ENCODE results near the gene GABBR2.

The GABBR2 gene

DNA sequence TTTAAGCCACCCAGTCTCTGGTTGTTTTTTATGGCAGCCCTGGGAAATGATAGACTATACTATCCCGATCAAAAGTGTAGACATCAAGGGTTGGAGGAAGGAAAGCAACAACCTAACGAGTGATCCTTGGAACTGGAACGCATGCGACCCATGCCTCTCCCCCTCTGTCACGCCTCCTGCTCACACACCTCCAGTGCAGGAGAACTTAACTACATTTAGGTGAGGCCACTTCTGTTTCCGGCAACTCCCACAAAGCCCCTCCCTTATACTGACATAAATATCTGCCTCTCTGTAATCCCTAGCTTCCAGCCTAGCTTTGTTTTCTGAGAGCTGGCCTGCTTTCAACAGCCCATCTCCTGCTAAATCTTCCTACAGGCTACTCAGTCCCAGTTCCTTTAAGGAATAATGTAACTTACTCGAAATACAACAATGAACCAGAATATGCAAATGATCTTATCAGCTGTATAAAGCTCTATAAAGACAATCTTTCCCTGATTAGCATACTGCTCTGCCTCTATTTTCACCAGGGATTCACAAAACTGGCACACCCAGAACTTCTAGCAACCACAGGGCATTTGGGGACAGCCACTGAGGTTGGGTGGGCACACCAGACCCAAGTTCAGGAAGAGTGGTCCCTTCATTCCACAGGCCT, 73.9 kb downstream of the GABBR2 start:
- DNase-seq (ENCODE audit: low read depth in 1 of 2, low spot score in 1 of 2), result no peak
- TF ChIP-seq JUND (IDR thresholded peaks at IDR 0.05; ENCODE audit: low read depth), result no peak
- in situ Hi-C loops (cut with HindIII; ENCODE audit: low pct_unique_long_range_greater_than_20kb, low sequenced_read_pairs), result no loop called here

DNA sequence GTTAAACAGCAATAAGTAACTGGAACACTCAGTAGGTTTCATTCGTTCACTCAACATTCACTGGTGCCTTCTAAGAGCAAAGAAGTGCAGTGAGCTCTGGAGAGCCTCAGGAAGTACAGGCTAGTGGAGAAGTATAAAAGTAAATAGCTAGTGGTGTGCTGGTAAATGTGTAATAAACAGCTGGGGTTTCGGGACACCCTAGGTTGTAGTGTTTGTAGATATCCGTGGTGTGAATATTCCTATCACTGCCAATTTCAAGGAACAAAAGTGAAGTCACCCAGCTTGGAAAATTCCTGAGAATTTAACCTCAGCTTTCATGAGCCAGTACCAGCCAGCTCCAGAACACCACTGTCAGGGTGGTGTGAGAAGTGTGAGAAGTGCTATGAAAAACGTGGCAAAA, 75.9 kb downstream of the GABBR2 start:
- no peak for DNase-seq (ENCODE audit: low read depth in 1 of 2, low spot score in 1 of 2)
- TF ChIP-seq JUND (IDR thresholded peaks at IDR 0.05; ENCODE audit: low read depth), result no peak
- in situ Hi-C loops (cut with HindIII; ENCODE audit: low pct_unique_long_range_greater_than_20kb, low sequenced_read_pairs), result no loop called here

GRCh38 chr9:98627296-98627695, 81.4 kb downstream of the GABBR2 start:
- no peak for TF ChIP-seq JUND (IDR thresholded peaks at IDR 0.05; ENCODE audit: low read depth)
- no peak for DNase-seq (ENCODE audit: low read depth in 1 of 2, low spot score in 1 of 2)
- in situ Hi-C loops (cut with HindIII; ENCODE audit: low pct_unique_long_range_greater_than_20kb, low sequenced_read_pairs), result no loop called here

- in situ Hi-C loops (cut with HindIII; ENCODE audit: low pct_unique_long_range_greater_than_20kb, low sequenced_read_pairs), result no loop called here
- no peak for DNase-seq (ENCODE audit: low read depth in 1 of 2, low spot score in 1 of 2)
- no peak for TF ChIP-seq JUND (IDR thresholded peaks at IDR 0.05; ENCODE audit: low read depth)
Measured at GRCh38 chr9:98625728-98626127, 83.0 kb downstream of the GABBR2 start.

DNA sequence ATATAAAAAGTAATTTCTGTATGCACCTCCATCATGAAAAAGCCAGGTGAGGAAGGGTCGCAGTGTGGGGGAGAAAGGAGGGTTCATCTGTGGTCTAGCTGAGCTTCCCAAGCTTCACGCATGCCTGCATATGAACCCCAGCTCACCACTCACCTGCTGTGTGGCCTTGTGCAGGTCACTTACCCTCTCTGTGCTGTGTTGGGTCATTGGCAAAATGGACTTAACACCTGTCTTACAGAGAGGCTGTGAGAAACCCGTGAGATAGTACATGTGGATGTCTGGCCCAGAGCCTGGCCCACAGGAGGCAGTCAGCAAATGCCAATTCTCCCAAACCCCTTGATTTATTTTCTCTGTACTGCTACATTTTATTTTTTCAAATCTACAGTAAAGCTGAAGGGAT, 88.9 kb downstream of the GABBR2 start:
- in situ Hi-C loops (cut with HindIII; ENCODE audit: low pct_unique_long_range_greater_than_20kb, low sequenced_read_pairs), result no loop called here
- TF ChIP-seq JUND (IDR thresholded peaks at IDR 0.05; ENCODE audit: low read depth), result no peak
- no peak for DNase-seq (ENCODE audit: low read depth in 1 of 2, low spot score in 1 of 2)

GRCh38 chr9:98615633-98616032, 93.1 kb downstream of the GABBR2 start:
- DNase-seq (ENCODE audit: low read depth in 1 of 2, low spot score in 1 of 2), result no peak
- in situ Hi-C loops (cut with HindIII; ENCODE audit: low pct_unique_long_range_greater_than_20kb, low sequenced_read_pairs), result no loop called here
- no peak for TF ChIP-seq JUND (IDR thresholded peaks at IDR 0.05; ENCODE audit: low read depth)

- in situ Hi-C loops (cut with HindIII; ENCODE audit: low pct_unique_long_range_greater_than_20kb, low sequenced_read_pairs), result no loop called here
- no peak for DNase-seq (ENCODE audit: low read depth in 1 of 2, low spot score in 1 of 2)
- TF ChIP-seq JUND (IDR thresholded peaks at IDR 0.05; ENCODE audit: low read depth), result no peak
Measured at GRCh38 chr9:98614941-98615340, 93.8 kb downstream of the GABBR2 start.

DNA sequence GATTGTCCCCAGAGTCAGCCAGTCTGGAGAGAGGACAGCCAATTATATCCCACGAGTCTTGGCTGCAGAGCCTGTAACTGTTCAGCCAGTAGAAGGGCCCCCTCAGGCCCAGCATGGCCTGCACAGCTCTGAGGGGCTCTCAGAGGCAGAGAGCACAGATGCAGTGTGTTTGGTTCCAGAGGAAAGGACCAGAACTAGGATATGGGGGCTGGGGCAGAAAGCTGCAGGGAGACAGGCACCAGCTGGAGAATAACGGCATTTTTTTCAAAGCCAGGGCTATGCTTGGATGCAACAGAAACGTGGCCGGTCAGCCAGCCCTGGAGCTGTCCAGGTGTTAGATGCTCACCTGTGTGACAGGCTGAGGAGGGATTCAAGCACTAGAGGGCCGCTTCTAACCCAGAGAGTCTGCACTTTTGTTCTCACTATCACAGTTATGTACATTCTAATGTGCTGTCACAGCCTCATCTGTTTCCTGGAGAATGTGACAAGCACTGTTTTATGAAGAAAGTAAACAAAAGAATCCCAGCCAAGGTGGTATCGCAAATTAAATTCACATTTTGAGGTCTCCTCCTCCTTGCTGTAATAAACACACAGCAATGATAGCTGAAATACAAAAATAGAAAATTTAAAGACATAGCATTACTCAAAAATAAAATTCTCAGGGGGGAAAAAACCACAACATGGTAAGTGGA, 96.5 kb downstream of the GABBR2 start:
- TF ChIP-seq JUND (IDR thresholded peaks at IDR 0.05; ENCODE audit: low read depth), result no peak
- in situ Hi-C loops (cut with HindIII; ENCODE audit: low pct_unique_long_range_greater_than_20kb, low sequenced_read_pairs), result no loop called here

GRCh38 chr9:98611319-98611718, 97.4 kb downstream of the GABBR2 start:
- TF ChIP-seq JUND (IDR thresholded peaks at IDR 0.05; ENCODE audit: low read depth), result no peak
- in situ Hi-C loops (cut with HindIII; ENCODE audit: low pct_unique_long_range_greater_than_20kb, low sequenced_read_pairs), result no loop called here
- DNase-seq (ENCODE audit: low read depth in 1 of 2, low spot score in 1 of 2), result no peak

More for the DNA sequence above, 96.5 kb downstream of the GABBR2 start:
- no peak for DNase-seq (ENCODE audit: low read depth in 1 of 2, low spot score in 1 of 2)

DNA sequence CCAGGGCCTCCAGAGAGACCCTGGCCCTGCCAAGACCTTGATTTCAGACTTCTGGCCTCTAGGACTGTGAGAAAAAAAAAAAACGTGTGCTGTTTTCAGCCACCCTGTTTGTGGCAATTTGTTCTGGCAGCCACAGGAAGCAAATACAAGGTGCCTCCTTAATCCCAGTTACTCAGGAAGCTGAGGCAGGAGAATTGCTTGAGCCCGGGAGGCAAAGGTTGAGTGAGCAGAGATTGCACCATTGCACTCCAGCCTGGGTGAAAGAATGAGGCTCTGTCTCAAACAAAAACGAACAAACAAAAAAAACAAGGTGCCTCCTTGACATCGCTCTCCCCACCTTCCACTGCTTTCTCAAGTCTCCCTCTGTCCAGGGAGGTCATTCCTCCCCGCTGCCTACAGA, 98.0 kb downstream of the GABBR2 start:
- TF ChIP-seq JUND (IDR thresholded peaks at IDR 0.05; ENCODE audit: low read depth), result no peak
- no peak for DNase-seq (ENCODE audit: low read depth in 1 of 2, low spot score in 1 of 2)
- in situ Hi-C loops (cut with HindIII; ENCODE audit: low pct_unique_long_range_greater_than_20kb, low sequenced_read_pairs), result no loop called here

DNA sequence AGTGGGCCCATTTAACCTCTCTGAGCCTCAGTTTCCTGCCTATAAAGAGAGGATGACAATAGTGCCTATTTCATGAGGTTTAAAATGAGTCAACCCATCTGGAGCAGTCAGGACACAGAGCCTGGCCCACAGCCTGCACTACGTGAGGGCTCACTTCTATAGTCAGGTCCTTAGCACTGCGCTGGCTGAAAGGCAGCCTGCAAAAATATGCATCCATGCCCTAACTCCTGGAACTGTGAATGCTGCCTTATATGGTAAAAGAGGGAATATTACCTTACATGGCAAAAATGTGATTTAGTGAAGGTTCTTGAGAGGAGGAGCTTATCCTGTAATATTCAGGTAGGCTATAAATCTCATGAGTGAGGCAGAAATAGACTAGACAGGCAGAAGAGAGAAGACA, 98.5 kb downstream of the GABBR2 start:
- in situ Hi-C loops (cut with HindIII; ENCODE audit: low pct_unique_long_range_greater_than_20kb, low sequenced_read_pairs), result no loop called here
- no peak for DNase-seq (ENCODE audit: low read depth in 1 of 2, low spot score in 1 of 2)
- no peak for TF ChIP-seq JUND (IDR thresholded peaks at IDR 0.05; ENCODE audit: low read depth)

GRCh38 chr9:98609646-98610045, 99.1 kb downstream of the GABBR2 start:
- TF ChIP-seq JUND (IDR thresholded peaks at IDR 0.05; ENCODE audit: low read depth), result no peak
- DNase-seq (ENCODE audit: low read depth in 1 of 2, low spot score in 1 of 2), result no peak
- in situ Hi-C loops (cut with HindIII; ENCODE audit: low pct_unique_long_range_greater_than_20kb, low sequenced_read_pairs), result no loop called here

- no peak for TF ChIP-seq JUND (IDR thresholded peaks at IDR 0.05; ENCODE audit: low read depth)
- in situ Hi-C loops (cut with HindIII; ENCODE audit: low pct_unique_long_range_greater_than_20kb, low sequenced_read_pairs), result no loop called here
- DNase-seq (ENCODE audit: low read depth in 1 of 2, low spot score in 1 of 2), result no peak
Measured at GRCh38 chr9:98607787-98608186, 100.9 kb downstream of the GABBR2 start.

- in situ Hi-C loops (cut with HindIII; ENCODE audit: low pct_unique_long_range_greater_than_20kb, low sequenced_read_pairs), result no loop called here
- DNase-seq (ENCODE audit: low read depth in 1 of 2, low spot score in 1 of 2), result no peak
- TF ChIP-seq JUND (IDR thresholded peaks at IDR 0.05; ENCODE audit: low read depth), result no peak
Measured at GRCh38 chr9:98607152-98607551, 101.6 kb downstream of the GABBR2 start.

All from T47D (cell line).